PFSK-1 (cell line): ENCODE data around the gene NPPA.

ENCODE experiments used
- FOXP2 ChIP-seq: optimal IDR thresholded peaks from 2 replicates; pipeline ENCODE3; 2011; ENCODE audit warnings: borderline replicate concordance, control low read depth, inconsistent platforms; ENCODE audit not compliant: insufficient read depth; ENCODE audit errors: extremely low read length, extremely low read depth
- POLR2AphosphoS5 ChIP-seq: IDR thresholded peaks from 2 replicates; pipeline ENCODE4 v1.6.1; 2012; ENCODE audit warnings: low read depth, mild to moderate bottlenecking, control low read depth, low read length, moderate library complexity
- REST ChIP-seq, 2 experiments: IDR thresholded peaks; 2 replicates each; pipeline versions ENCODE4 v1.6.1 to v1.8.0; 2011 to 2012; ENCODE audit warnings: low read depth in 2 of 2, low read length in 2 of 2, control low read depth in 1 of 2, inconsistent platforms in 1 of 2, mild to moderate bottlenecking in 1 of 2, moderate library complexity in 1 of 2; ENCODE audit not compliant: insufficient read depth in 1 of 2
- SIN3A ChIP-seq: IDR thresholded peaks from 2 replicates; pipeline ENCODE4 v1.6.1; 2012; ENCODE audit warnings: mild to moderate bottlenecking, low read length, moderate library complexity, borderline replicate concordance; ENCODE audit not compliant: insufficient read depth
- TAF1 ChIP-seq: IDR thresholded peaks from 2 replicates; pipeline ENCODE4 v1.6.1; 2012; ENCODE audit warnings: low read length, control low read depth, borderline replicate concordance; ENCODE audit not compliant: insufficient read depth

Gene NPPA

GRCh38 chr1:11868331-11868980, 20.9 kb upstream of the NPPA start:
- TF ChIP-seq TAF1 = no peak
- TF ChIP-seq FOXP2 = no peak
- no peak for TF ChIP-seq REST (IDR thresholded peaks at IDR 0.05; ENCODE audit: insufficient read depth in 1 of 2, low read depth in 2 of 2, low read length in 2 of 2)
- TF ChIP-seq POLR2AphosphoS5 = no peak
- TF ChIP-seq SIN3A = no peak

- TF ChIP-seq FOXP2 (no peak), SIN3A (no peak), POLR2AphosphoS5 (no peak), REST (IDR thresholded peaks at IDR 0.05; ENCODE audit: insufficient read depth in 1 of 2, low read depth in 2 of 2, low read length in 2 of 2) (0 out of 4 replicates have a peak, but pooled peaks of 1 of the 2 experiments have one; percentile 27)
These were observed 15.3 kb upstream of the NPPA start for GRCh38 chr1:11862890-11863289.

- TF ChIP-seq SIN3A = no peak
- TF ChIP-seq POLR2AphosphoS5 = no peak
- TF ChIP-seq FOXP2 = no peak
- TF ChIP-seq TAF1 = no peak
- no peak for TF ChIP-seq REST (IDR thresholded peaks at IDR 0.05; ENCODE audit: insufficient read depth in 1 of 2, low read depth in 2 of 2, low read length in 2 of 2)
These were observed 13.0 kb upstream of the NPPA start for GRCh38 chr1:11860587-11860986.

- TF ChIP-seq SIN3A = no peak
- TF ChIP-seq POLR2AphosphoS5 = no peak
- no peak for TF ChIP-seq FOXP2
- no peak for TF ChIP-seq REST (IDR thresholded peaks at IDR 0.05; ENCODE audit: insufficient read depth in 1 of 2, low read depth in 2 of 2, low read length in 2 of 2)
These were observed 12.5 kb upstream of the NPPA start for GRCh38 chr1:11860083-11860482.
